RWPE2 (cell line): ENCODE data around the gene KDM5B.
"Not testable (repeated sequence)": the region's sequence is repeated elsewhere in the genome, so short reads cannot be mapped to it uniquely, and the experiment has no call there.

Source experiments
- ATAC-seq: fragments of 200-7000 bp; cut with Tn5 transposase; 3 replicates; pipeline ENCODE4 v1.9.1; 2021; ENCODE audit warnings: low read depth
- DNase-seq: peaks from one replicate; pipeline ENCODE4 v3.0.0-alpha.2; 2020; ENCODE audit warnings: low spot score
- H3K27ac ChIP-seq: fragments of 450-650 bp; 2 replicates; pipeline ENCODE4 v1.5.1; 2017; ENCODE audit warnings: mild to moderate bottlenecking; ENCODE audit not compliant: poor library complexity, severe bottlenecking
- H3K27me3 ChIP-seq: fragments of 250-450 bp; sonication (Bioruptor Pico); 2 replicates; pipeline ENCODE4 v1.5.1; 2021; ENCODE audit warnings: mild to moderate bottlenecking, moderate library complexity; ENCODE audit not compliant: insufficient read depth, poor library complexity, severe bottlenecking
- H3K36me3 ChIP-seq: fragments of 250-450 bp; sonication (Bioruptor Pico); 2 replicates; pipeline ENCODE4 v1.5.1; 2020; ENCODE audit warnings: low read depth, mild to moderate bottlenecking, moderate library complexity
- H3K4me1 ChIP-seq: fragments of 250-450 bp; sonication (Bioruptor Pico); 2 replicates; pipeline ENCODE4 v1.5.1; 2021; ENCODE audit warnings: mild to moderate bottlenecking, moderate library complexity; ENCODE audit not compliant: insufficient read depth, poor library complexity, severe bottlenecking
- H3K4me3 ChIP-seq: fragments of 250-450 bp; sonication (Bioruptor Pico); 2 replicates; pipeline ENCODE4 v1.5.1; 2021; ENCODE audit warnings: mild to moderate bottlenecking, moderate library complexity; ENCODE audit not compliant: severe bottlenecking
- H3K9me3 ChIP-seq: fragments of 250-450 bp; sonication (Bioruptor Pico); 2 replicates; pipeline ENCODE4 v1.5.1; 2021; ENCODE audit warnings: mild to moderate bottlenecking, moderate library complexity; ENCODE audit not compliant: severe bottlenecking
- TF ChIP-seq, protein P1 (sequence below): fragments of 450-650 bp; IDR thresholded peaks from one replicate; pipeline ENCODE4 v1.5.1; 2017; ENCODE audit warnings: mild to moderate bottlenecking, moderate library complexity; ENCODE audit not compliant: poor library complexity, severe bottlenecking

KDM5B gene

DNA sequence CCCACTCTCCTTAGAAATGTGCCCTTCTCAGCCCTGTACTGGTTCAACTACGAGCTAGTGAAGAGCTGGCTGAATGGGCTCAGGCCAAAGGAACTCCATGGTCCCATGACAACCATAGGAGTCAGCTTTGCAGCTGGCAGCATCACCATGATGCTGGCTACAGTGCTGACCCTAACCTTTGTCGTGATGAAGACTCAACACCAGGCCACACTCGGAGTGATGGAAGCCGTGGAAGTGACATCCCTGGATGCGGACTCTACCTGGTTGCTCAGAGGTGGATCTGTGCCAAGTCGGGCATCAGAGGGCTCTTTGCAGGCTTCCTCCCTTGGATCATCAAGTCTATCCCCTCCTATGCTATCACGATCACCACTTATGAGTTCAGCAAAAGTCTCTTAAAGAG, 11.6 kb downstream of the KDM5B start:
- no peak overlapping the region for H3K27ac ChIP-seq
- no peaks in the 10 kb centered on the region for H3K4me1 ChIP-seq
- H3K27me3 ChIP-seq, result no peaks in the 10 kb centered on the region
- ATAC-seq (no peak), DNase-seq (no peak)
- H3K36me3 ChIP-seq, result 0 out of 2 replicates have a peak, but pooled peaks cover 3% of the 10 kb centered on the region
- peaks cover 2% of the 10 kb centered on the region for H3K9me3 ChIP-seq
- TF ChIP-seq, protein P1, sequence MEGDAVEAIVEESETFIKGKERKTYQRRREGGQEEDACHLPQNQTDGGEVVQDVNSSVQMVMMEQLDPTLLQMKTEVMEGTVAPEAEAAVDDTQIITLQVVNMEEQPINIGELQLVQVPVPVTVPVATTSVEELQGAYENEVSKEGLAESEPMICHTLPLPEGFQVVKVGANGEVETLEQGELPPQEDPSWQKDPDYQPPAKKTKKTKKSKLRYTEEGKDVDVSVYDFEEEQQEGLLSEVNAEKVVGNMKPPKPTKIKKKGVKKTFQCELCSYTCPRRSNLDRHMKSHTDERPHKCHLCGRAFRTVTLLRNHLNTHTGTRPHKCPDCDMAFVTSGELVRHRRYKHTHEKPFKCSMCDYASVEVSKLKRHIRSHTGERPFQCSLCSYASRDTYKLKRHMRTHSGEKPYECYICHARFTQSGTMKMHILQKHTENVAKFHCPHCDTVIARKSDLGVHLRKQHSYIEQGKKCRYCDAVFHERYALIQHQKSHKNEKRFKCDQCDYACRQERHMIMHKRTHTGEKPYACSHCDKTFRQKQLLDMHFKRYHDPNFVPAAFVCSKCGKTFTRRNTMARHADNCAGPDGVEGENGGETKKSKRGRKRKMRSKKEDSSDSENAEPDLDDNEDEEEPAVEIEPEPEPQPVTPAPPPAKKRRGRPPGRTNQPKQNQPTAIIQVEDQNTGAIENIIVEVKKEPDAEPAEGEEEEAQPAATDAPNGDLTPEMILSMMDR, result no peak
- no peak overlapping the region for H3K4me3 ChIP-seq

- not testable (repeated sequence) for H3K9me3 ChIP-seq, ATAC-seq, H3K27ac ChIP-seq, DNase-seq, H3K27me3 ChIP-seq, H3K36me3 ChIP-seq, H3K4me3 ChIP-seq, H3K4me1 ChIP-seq
Measured at GRCh38 chr1:202794931-202795330, 13.3 kb downstream of the KDM5B start.

GRCh38 chr1:202794051-202794740, 14.0 kb downstream of the KDM5B start:
- Histone ChIP-seq H3K27ac (no peak overlapping the region), H3K9me3 (peaks cover 2% of the 10 kb centered on the region), H3K4me3 (no peak overlapping the region), H3K4me1 (no peaks in the 10 kb centered on the region), H3K36me3 (0 out of 2 replicates have a peak, but pooled peaks cover 1% of the 10 kb centered on the region), H3K27me3 (no peaks in the 10 kb centered on the region)
- DNase-seq, result no peak
- ATAC-seq, result no peak
- TF ChIP-seq, protein P1, result no peak

GRCh38 chr1:202791077-202791747, 17.0 kb downstream of the KDM5B start:
- H3K27me3 ChIP-seq, result no peaks in the 10 kb centered on the region

GRCh38 chr1:202788800-202789199, 19.4 kb downstream of the KDM5B start:
- H3K36me3 ChIP-seq, result peaks cover 5% of the 10 kb centered on the region; the same call in 1 of the 2 replicates
- no peak for ATAC-seq
- TF ChIP-seq, protein P1, result no peak

More at GRCh38 chr1:202791077-202791747, 17.0 kb downstream of the KDM5B start:
- TF ChIP-seq, protein P1, result no peak
- H3K36me3 ChIP-seq, result peaks cover 5% of the 10 kb centered on the region; the same call in 1 of the 2 replicates
- H3K27ac ChIP-seq, result no peak overlapping the region
- DNase-seq (no peak), ATAC-seq (no peak)
- peaks cover 4% of the 10 kb centered on the region for H3K4me1 ChIP-seq
- peaks cover 2% of the 10 kb centered on the region for H3K9me3 ChIP-seq
- H3K4me3 ChIP-seq, result no peak overlapping the region

More at GRCh38 chr1:202788800-202789199, 19.4 kb downstream of the KDM5B start:
- Histone ChIP-seq H3K4me3 (no peak overlapping the region), H3K4me1 (peaks cover 4% of the 10 kb centered on the region), H3K9me3 (no peaks in the 10 kb centered on the region), H3K27me3 (no peaks in the 10 kb centered on the region), H3K27ac (no peak overlapping the region)
- no peak for DNase-seq
